ENCODE results near the gene ABCA7.

GRCh38 chr19:1088416-1089010 lies 48.6 kb downstream of the ABCA7 start:
- TF ChIP-seq, protein P1, sequence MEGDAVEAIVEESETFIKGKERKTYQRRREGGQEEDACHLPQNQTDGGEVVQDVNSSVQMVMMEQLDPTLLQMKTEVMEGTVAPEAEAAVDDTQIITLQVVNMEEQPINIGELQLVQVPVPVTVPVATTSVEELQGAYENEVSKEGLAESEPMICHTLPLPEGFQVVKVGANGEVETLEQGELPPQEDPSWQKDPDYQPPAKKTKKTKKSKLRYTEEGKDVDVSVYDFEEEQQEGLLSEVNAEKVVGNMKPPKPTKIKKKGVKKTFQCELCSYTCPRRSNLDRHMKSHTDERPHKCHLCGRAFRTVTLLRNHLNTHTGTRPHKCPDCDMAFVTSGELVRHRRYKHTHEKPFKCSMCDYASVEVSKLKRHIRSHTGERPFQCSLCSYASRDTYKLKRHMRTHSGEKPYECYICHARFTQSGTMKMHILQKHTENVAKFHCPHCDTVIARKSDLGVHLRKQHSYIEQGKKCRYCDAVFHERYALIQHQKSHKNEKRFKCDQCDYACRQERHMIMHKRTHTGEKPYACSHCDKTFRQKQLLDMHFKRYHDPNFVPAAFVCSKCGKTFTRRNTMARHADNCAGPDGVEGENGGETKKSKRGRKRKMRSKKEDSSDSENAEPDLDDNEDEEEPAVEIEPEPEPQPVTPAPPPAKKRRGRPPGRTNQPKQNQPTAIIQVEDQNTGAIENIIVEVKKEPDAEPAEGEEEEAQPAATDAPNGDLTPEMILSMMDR (CRISPR knock-in tag; IDR thresholded peaks at IDR 0.05): no peak
- TF ChIP-seq POLR2AphosphoS5 (IDR thresholded peaks at IDR 0.05; ENCODE audit: low read depth, low read length): no peak

All from HepG2 (cell line).